GM12878 (cell line): Measurements from ENCODE around the gene ASXL2. TPM values are rescaled to one million over a fixed set of nuclear protein-coding genes. Genes with fewer than 3 reads are reported as not detected.

Experiments used
- ATAC-seq: fragments of 200-7000 bp; cut with Tn5 transposase; 3 replicates; pipeline ENCODE4 v1.9.1; 2020; ENCODE audit warnings: mild to moderate bottlenecking, moderate library complexity
- BruUV-seq: library from RNA; stranded (reverse); fragments of 400-500 nt; replicated peaks from 2 replicates; lab custom pipeline; 2021; lab: Mats Ljungman, UMichigan
- CTCF ChIA-PET: fragments of 300-600 bp; sonication (Branson Sonifier 250); formaldehyde crosslinking; extraction: SDS; loops from one replicate; lab custom pipeline; 2021; ENCODE audit warnings: inconsistent platforms; lab: Yijun Ruan, JAX
- POLR2A ChIA-PET: fragments of 350-600 bp; formaldehyde crosslinking; extraction: SDS; loops from one replicate; lab custom pipeline; 2021; ENCODE audit warnings: inconsistent platforms; lab: Charles Lee
- RAD21 ChIA-PET: fragments of 300-600 bp; sonication (Branson Sonifier 250); formaldehyde crosslinking; loops from one replicate; lab custom pipeline; 2023; ENCODE audit warnings: antibody characterized with exemption; ENCODE audit not compliant: unreplicated experiment; lab: Charles Lee
- SMC1A ChIA-PET: fragments of 300-600 bp; sonication (Branson Sonifier 250); formaldehyde crosslinking; loops from one replicate; lab custom pipeline; 2023; ENCODE audit not compliant: unreplicated experiment, uncharacterized antibody; lab: Charles Lee
- DNase-seq: peaks from one replicate; pipeline ENCODE4 v3.0.0-alpha.2; 2011; ENCODE audit warnings: low read depth, low spot score
- FAIRE-seq: peaks from 3 replicates; lab custom pipeline; 2011; peaks lifted over from hg19 to GRCh38; lab: Jason Lieb, UNC
- H2AFZ ChIP-seq: 2 replicates; pipeline ENCODE4 v1.6.0; 2011; ENCODE audit warnings: low read depth, low read length, control low read depth; ENCODE audit not compliant: control insufficient read depth
- H3K27ac ChIP-seq: 2 replicates; pipeline ENCODE4 v1.5.1; 2011; ENCODE audit warnings: control low read depth; ENCODE audit not compliant: control insufficient read depth, insufficient read depth
- H3K27me3 ChIP-seq, 2 experiments: replicated peaks in 1 of 2; 2 replicates each; pipeline versions ENCODE4 v1.6.0 to v1.6.1; 2011; ENCODE audit warnings: low read length in 1 of 2; ENCODE audit not compliant: control insufficient read depth in 2 of 2, insufficient read depth in 2 of 2
- H3K36me3 ChIP-seq, 2 experiments: 2 replicates each; pipeline ENCODE4 v1.5.1; 2011; ENCODE audit warnings: low read length in 1 of 2; ENCODE audit not compliant: control insufficient read depth in 2 of 2, insufficient read depth in 2 of 2
- H3K4me1 ChIP-seq: 2 replicates; pipeline ENCODE4 v1.6.1; 2011; ENCODE audit warnings: mild to moderate bottlenecking, low read length, moderate library complexity, mixed read lengths; ENCODE audit not compliant: control insufficient read depth, insufficient read depth
- H3K4me2 ChIP-seq: 2 replicates; pipeline ENCODE4 v1.6.0; 2011; ENCODE audit warnings: control low read depth; ENCODE audit not compliant: control insufficient read depth, insufficient read depth
- H3K4me3 ChIP-seq: fragments of 200-600 bp; sonication (generic); 2 replicates; pipeline ENCODE4 v1.5.1; 2016
- H3K79me2 ChIP-seq: 2 replicates; pipeline ENCODE4 v1.6.0; 2011; ENCODE audit warnings: low read length; ENCODE audit not compliant: control insufficient read depth, insufficient read depth
- H3K9ac ChIP-seq: 2 replicates; pipeline ENCODE4 v1.8.0; 2011; ENCODE audit warnings: low read length, control low read depth, mixed read lengths; ENCODE audit not compliant: control insufficient read depth, insufficient read depth
- H3K9me3 ChIP-seq: replicated peaks from 3 replicates; pipeline ENCODE4 v1.5.1; 2011; ENCODE audit warnings: mild to moderate bottlenecking, low read length; ENCODE audit not compliant: control insufficient read depth, insufficient read depth
- H4K20me1 ChIP-seq: 2 replicates; pipeline ENCODE4 v1.6.0; 2011; ENCODE audit not compliant: control insufficient read depth, insufficient read depth
- E4F1 ChIP-seq: fragments of 450-650 bp; IDR thresholded peaks from 2 replicates; pipeline ENCODE4 v1.6.1; 2018; ENCODE audit warnings: borderline replicate concordance, mild to moderate bottlenecking; ENCODE audit not compliant: partially characterized antibody
- EED ChIP-seq: sonication (generic); IDR thresholded peaks from 2 replicates; pipeline ENCODE4 v1.6.1; 2016; ENCODE audit warnings: antibody characterized with exemption, low read depth
- JUNB ChIP-seq: IDR thresholded peaks from 2 replicates; pipeline ENCODE4 v1.6.1; 2016; ENCODE audit warnings: antibody characterized with exemption, mild to moderate bottlenecking
- SKIL ChIP-seq: fragments of 450-650 bp; IDR thresholded peaks from 2 replicates; pipeline ENCODE4 v1.6.1; 2017; ENCODE audit warnings: mild to moderate bottlenecking, low read depth, inconsistent platforms; ENCODE audit not compliant: poor library complexity, severe bottlenecking
- SREBF1 ChIP-seq: IDR thresholded peaks from 2 replicates; pipeline ENCODE4 v1.6.1; 2012; ENCODE audit warnings: mild to moderate bottlenecking, low read length
- SUPT20H ChIP-seq: IDR thresholded peaks from 2 replicates; pipeline ENCODE4 v1.6.1; 2011; ENCODE audit warnings: low read depth, mild to moderate bottlenecking, low read length, moderate library complexity, borderline replicate concordance; ENCODE audit not compliant: control insufficient read depth
- WGBS: methylation state at CpG from one replicate; pipeline ENCODE4 v1.1.6; 2016; ENCODE audit warnings: low lambda C conversion rate; ENCODE audit not compliant: insufficient replicate concordance, insufficient coverage; ENCODE audit errors: missing lambda C conversion rate; 5-methylcytosine and 5-hydroxymethylcytosine counted together
- in situ Hi-C: fragments of 300-500 bp; cut with MboI; formaldehyde crosslinking; loops from 9 replicates; pipeline ENCODE4 v1.14.3; 2018; ENCODE audit warnings: mixed read lengths
- intact Hi-C: fragments of 100-400 bp; cut with micrococcal nuclease; formaldehyde crosslinking; loops from one replicate; pipeline ENCODE4 v1.14.2; 2022; ENCODE audit not compliant: unreplicated experiment
- polyA plus RNA-seq, 11 experiments: library from polyadenylated mRNA; depleted of rRNA in 4 of 11; unstranded in 6 of 11; stranded (reverse) in 5 of 11; fragments of >200 nt; fragmentation: Nextera tagmentation in 4 of 11; fragmentation: Illumina TruSeq in 1 of 11; extraction: Ambion mirVana in 4 of 11; extraction: Trizol in 1 of 11; gene quantifications; 1 replicate in 1 of 11; 2 replicates in 10 of 11; pipeline versions ENCODE4 v1.2.1 to v1.2.3, GENCODE V29; 2011 to 2016; ENCODE audit warnings: inconsistent platforms in 2 of 11, missing spikeins in 2 of 11, low read depth in 1 of 11
- total RNA-seq, 4 experiments: library from RNA; depleted of rRNA in 3 of 4; stranded (reverse); fragments of >200 nt in 3 of 4; fragmentation: Illumina TruSeq in 1 of 4; extraction: Trizol in 1 of 4; gene quantifications; 2 replicates each; pipeline versions ENCODE4 v1.2.1 to v1.2.3, GENCODE V29; 2013 to 2021
- TF ChIP-seq, protein P1 (sequence below): fragments of 450-650 bp; IDR thresholded peaks from 2 replicates; pipeline ENCODE4 v1.6.1; 2017; ENCODE audit warnings: low read depth, mild to moderate bottlenecking, moderate library complexity
- TF ChIP-seq, protein P2 (sequence below): IDR thresholded peaks from 2 replicates; pipeline ENCODE4 v1.6.1; 2012; ENCODE audit warnings: improper control_type of control experiment, low read depth, low read length; ENCODE audit not compliant: insufficient replicate concordance

Gene ASXL2
- total and polyA plus RNA-seq, 10 of the 15 experiments (the other 5 are each of a cell fraction or from before 2014, with no cell fraction given) = 1.3 to 17.7 (median 5.5) TPM

- RAD21 ChIA-PET = no interaction called here
- Histone ChIP-seq H3K27me3 (no peaks in the 10 kb centered on the region), H3K4me2 (no peak overlapping the region), H2AFZ (no peak overlapping the region), H4K20me1 (no peaks in the 10 kb centered on the region), H3K27ac (no peak overlapping the region), H3K4me1 (no peaks in the 10 kb centered on the region), H3K79me2 (no peaks in the 10 kb centered on the region), H3K9ac (no peak overlapping the region), H3K36me3 (no peaks in the 10 kb centered on the region), H3K4me3 (no peak overlapping the region), H3K9me3 (no peaks in the 10 kb centered on the region)
- intact Hi-C loops (no loop called here), in situ Hi-C loops (no loop called here)
- ATAC-seq = no peak
- POLR2A ChIA-PET = no interaction called here
- CTCF ChIA-PET = no interaction called here
- WGBS = 50% methylated on average over 2 of the region's 2 CpGs
- no TSS peak for BruUV-seq
- DNase-seq = no peak
- SMC1A ChIA-PET = no interaction called here
- FAIRE-seq = no peak
- TF ChIP-seq, protein P1, sequence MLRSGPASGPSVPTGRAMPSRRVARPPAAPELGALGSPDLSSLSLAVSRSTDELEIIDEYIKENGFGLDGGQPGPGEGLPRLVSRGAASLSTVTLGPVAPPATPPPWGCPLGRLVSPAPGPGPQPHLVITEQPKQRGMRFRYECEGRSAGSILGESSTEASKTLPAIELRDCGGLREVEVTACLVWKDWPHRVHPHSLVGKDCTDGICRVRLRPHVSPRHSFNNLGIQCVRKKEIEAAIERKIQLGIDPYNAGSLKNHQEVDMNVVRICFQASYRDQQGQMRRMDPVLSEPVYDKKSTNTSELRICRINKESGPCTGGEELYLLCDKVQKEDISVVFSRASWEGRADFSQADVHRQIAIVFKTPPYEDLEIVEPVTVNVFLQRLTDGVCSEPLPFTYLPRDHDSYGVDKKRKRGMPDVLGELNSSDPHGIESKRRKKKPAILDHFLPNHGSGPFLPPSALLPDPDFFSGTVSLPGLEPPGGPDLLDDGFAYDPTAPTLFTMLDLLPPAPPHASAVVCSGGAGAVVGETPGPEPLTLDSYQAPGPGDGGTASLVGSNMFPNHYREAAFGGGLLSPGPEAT = no peak
- TF ChIP-seq SUPT20H (no peak), EED (no peak), SKIL (no peak), SREBF1 (no peak), JUNB (no peak), E4F1 (no peak)
- TF ChIP-seq, protein P2, sequence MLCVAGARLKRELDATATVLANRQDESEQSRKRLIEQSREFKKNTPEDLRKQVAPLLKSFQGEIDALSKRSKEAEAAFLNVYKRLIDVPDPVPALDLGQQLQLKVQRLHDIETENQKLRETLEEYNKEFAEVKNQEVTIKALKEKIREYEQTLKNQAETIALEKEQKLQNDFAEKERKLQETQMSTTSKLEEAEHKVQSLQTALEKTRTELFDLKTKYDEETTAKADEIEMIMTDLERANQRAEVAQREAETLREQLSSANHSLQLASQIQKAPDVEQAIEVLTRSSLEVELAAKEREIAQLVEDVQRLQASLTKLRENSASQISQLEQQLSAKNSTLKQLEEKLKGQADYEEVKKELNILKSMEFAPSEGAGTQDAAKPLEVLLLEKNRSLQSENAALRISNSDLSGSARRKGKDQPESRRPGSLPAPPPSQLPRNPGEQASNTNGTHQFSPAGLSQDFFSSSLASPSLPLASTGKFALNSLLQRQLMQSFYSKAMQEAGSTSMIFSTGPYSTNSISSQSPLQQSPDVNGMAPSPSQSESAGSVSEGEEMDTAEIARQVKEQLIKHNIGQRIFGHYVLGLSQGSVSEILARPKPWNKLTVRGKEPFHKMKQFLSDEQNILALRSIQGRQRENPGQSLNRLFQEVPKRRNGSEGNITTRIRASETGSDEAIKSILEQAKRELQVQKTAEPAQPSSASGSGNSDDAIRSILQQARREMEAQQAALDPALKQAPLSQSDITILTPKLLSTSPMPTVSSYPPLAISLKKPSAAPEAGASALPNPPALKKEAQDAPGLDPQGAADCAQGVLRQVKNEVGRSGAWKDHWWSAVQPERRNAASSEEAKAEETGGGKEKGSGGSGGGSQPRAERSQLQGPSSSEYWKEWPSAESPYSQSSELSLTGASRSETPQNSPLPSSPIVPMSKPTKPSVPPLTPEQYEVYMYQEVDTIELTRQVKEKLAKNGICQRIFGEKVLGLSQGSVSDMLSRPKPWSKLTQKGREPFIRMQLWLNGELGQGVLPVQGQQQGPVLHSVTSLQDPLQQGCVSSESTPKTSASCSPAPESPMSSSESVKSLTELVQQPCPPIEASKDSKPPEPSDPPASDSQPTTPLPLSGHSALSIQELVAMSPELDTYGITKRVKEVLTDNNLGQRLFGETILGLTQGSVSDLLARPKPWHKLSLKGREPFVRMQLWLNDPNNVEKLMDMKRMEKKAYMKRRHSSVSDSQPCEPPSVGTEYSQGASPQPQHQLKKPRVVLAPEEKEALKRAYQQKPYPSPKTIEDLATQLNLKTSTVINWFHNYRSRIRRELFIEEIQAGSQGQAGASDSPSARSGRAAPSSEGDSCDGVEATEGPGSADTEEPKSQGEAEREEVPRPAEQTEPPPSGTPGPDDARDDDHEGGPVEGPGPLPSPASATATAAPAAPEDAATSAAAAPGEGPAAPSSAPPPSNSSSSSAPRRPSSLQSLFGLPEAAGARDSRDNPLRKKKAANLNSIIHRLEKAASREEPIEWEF = no peak
Measured at GRCh38 chr2:25885933-25886332, 7.6 kb upstream of the ASXL2 start.
